ENCODE measurements around the gene KRT40. TPM values are rescaled to one million over a fixed set of nuclear protein-coding genes. Genes with fewer than 3 reads are reported as not detected.
"Not testable (repeated sequence)": the region's sequence is repeated elsewhere in the genome, so short reads cannot be mapped to it uniquely, and the experiment has no call there.

KRT40 gene
- total RNA-seq, 4 donors from 2014 or later, result 12.3 TPM; not detected in 3

DNA sequence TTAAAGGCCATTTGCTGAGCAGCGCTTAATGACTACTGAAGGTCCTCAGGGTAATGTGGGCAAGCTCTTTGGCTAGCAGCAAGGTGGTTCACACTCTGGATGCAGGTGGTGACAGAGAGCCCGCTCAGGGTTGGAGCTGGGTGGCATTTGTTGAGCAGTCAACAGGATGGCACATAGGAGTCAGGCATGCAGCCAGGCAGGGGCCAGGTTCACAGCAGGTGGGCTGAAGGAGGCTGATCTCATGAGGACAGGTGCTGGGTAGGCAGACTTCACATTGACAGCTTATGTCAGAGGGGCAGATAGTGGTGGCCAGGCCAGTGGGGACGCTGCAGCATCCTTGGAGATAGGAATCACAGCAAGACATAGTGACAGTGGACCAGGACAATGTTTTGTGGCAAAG, 20.3 kb upstream of the KRT40 start:
- TF ChIP-seq POLR2A (IDR thresholded peaks at IDR 0.05), result no peak
- TF ChIP-seq, protein P1, sequence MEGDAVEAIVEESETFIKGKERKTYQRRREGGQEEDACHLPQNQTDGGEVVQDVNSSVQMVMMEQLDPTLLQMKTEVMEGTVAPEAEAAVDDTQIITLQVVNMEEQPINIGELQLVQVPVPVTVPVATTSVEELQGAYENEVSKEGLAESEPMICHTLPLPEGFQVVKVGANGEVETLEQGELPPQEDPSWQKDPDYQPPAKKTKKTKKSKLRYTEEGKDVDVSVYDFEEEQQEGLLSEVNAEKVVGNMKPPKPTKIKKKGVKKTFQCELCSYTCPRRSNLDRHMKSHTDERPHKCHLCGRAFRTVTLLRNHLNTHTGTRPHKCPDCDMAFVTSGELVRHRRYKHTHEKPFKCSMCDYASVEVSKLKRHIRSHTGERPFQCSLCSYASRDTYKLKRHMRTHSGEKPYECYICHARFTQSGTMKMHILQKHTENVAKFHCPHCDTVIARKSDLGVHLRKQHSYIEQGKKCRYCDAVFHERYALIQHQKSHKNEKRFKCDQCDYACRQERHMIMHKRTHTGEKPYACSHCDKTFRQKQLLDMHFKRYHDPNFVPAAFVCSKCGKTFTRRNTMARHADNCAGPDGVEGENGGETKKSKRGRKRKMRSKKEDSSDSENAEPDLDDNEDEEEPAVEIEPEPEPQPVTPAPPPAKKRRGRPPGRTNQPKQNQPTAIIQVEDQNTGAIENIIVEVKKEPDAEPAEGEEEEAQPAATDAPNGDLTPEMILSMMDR (IDR thresholded peaks at IDR 0.05), result no peak
- DNase-seq (ENCODE audit: low spot score in 2 of 2), result no peak
- H3K4me3 ChIP-seq (ENCODE audit: low read depth, poor library complexity, severe bottlenecking), result no peak overlapping the region
- intact Hi-C loops (cut with DNase I; ENCODE audit: low total_unique reads), result no loop called here
- WGBS, 2 donors, result 86 to 89% methylated on average over 3 of the region's 3 CpGs

DNA sequence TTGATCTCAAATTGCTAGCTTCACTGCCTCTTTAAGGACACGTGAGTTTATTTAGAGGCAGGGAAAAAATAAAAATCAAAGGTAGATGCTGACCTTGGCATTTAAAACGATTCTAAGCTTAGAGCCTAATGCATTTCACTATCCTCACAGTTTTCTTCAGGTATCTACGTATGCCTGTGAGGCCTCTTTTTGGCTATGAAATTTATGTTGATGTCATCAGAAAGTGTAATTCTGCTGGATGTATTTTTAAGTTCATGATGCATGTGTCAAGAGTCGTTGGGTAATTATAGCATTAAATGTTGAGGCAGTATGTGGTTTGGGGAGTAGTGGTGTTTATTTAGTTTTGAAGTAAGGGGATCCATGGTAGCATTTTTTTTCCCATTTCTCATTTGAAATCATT, 19.8 kb upstream of the KRT40 start:
- no peak overlapping the region for H3K4me3 ChIP-seq (ENCODE audit: low read depth, poor library complexity, severe bottlenecking)
- WGBS, 2 donors, result 59 to 61% methylated on average over 4 of the region's 4 CpGs
- DNase-seq (ENCODE audit: low spot score in 2 of 2), result no peak
- intact Hi-C loops (cut with DNase I; ENCODE audit: low total_unique reads), result no loop called here
- TF ChIP-seq, protein P1 (IDR thresholded peaks at IDR 0.05), result no peak
- TF ChIP-seq POLR2A (IDR thresholded peaks at IDR 0.05), result no peak

DNA sequence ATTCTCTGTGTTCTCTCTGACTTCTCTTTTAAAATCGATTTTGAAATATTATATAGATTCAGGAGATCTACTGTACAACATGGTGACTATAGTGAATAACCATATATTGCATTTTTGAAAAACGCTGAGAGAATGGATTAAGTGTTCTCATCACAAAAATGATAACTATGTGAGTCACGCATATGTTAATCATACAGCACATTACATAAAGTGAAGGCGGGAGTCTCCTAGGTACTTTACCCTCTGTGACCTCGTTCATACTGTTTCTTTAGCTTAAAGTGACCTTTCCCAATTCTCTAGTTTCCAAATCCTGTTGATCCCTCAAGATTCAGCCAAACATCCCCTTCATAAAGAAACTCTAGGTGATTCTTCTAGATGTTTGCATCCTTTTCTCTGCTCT, 18.7 kb upstream of the KRT40 start:
- no peak for DNase-seq (ENCODE audit: low spot score in 2 of 2)
- intact Hi-C loops (cut with DNase I; ENCODE audit: low total_unique reads), result no loop called here
- 44 to 50% methylated on average over 5 of the region's 5 CpGs for WGBS, 2 donors
- H3K4me3 ChIP-seq (ENCODE audit: low read depth, poor library complexity, severe bottlenecking), result no peak overlapping the region
- TF ChIP-seq POLR2A (IDR thresholded peaks at IDR 0.05), result no peak
- TF ChIP-seq, protein P1 (IDR thresholded peaks at IDR 0.05), result no peak

DNA sequence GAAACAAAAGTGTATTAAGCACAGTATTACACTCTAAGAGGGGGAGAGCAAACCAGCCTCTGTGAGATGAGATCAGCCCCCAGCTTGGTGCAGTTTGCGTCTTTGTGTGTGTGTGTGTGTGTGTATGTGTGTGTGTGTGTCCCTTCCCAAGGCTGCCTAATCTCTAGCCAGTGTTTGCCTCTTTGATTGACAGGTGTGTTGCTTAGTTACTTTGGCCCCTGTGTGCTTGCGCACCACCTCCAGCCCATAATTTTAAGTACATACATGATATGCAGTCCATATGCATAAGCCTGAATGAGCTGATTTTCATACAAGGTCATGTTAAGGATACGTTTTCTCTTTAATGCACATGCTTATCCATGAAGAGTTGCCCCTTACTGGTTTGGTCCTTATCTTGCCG, 17.7 kb upstream of the KRT40 start:
- WGBS, 2 donors, result 90 to 91% methylated on average over 4 of the region's 4 CpGs
- no peak overlapping the region for H3K4me3 ChIP-seq (ENCODE audit: low read depth, poor library complexity, severe bottlenecking)
- TF ChIP-seq, protein P1 (IDR thresholded peaks at IDR 0.05), result no peak
- no peak for TF ChIP-seq POLR2A (IDR thresholded peaks at IDR 0.05)
- DNase-seq (ENCODE audit: low spot score in 2 of 2), result no peak
- intact Hi-C loops (cut with DNase I; ENCODE audit: low total_unique reads), result no loop called here

DNA sequence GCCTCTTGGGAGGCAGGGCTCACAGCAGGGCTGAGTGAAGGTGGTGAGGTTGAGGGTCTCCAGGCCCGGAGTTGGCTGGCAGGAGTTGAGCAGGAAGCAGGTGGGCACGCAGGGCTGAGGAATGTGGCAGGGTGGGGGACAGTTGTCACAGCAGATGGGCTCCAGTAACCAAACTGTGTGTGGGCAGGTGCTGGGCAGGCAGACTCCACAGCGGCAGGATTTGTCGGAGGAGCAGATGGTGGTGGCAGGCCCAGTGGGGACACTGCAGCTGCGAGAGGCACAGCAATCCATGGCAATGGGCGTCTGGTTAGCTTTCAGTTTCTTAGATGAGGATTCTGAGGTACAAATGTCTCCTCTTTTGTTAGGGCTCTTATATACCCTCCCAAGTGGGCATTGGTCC, 15.4 kb upstream of the KRT40 start, which contains the start of gene KRTAP3-2:
Gene KRTAP3-2, minus strand, starts transcription at position 344 of the 400 bp plus-strand sequence. Its CDS starts 53 bp downstream, at position 291.
- 90 to 92% methylated on average over 6 of the region's 6 CpGs for WGBS, 2 donors
- DNase-seq (ENCODE audit: low spot score in 2 of 2); H3K4me3 ChIP-seq (ENCODE audit: low read depth, poor library complexity, severe bottlenecking); intact Hi-C loops (cut with DNase I; ENCODE audit: low total_unique reads): not testable (repeated sequence)

DNA sequence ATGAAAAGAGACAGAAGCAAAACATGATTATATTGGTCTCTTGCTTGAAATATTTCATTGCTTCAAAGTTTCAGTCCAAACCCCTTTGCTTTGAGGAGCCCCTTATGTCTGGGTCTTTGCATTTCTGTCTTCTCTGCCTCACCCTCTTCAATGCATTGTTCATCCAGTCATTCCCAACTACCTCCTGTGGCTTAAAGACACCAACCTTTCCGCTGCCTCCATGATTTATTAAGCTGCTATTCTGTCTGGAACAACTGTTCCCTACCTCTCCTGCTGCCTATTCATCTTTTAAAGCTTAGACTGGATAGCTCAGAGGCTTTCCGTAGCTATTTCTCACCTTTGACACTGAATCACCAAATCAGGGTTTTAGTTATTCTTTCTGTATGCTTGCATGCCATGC, 13.2 kb upstream of the KRT40 start:
- TF ChIP-seq, protein P1 (IDR thresholded peaks at IDR 0.05), result no peak
- TF ChIP-seq POLR2A (IDR thresholded peaks at IDR 0.05), result no peak
- H3K4me3 ChIP-seq (ENCODE audit: low read depth, poor library complexity, severe bottlenecking), result no peak overlapping the region
- 58 to 66% methylated on average over 2 of the region's 2 CpGs for WGBS, 2 donors
- intact Hi-C loops (cut with DNase I; ENCODE audit: low total_unique reads), result no loop called here
- no peak for DNase-seq (ENCODE audit: low spot score in 2 of 2)
